RWPE2 (cell line): ENCODE data around the gene NDUFS6.

Experiments
- ATAC-seq: fragments of 200-7000 bp; cut with Tn5 transposase; 3 replicates; pipeline ENCODE4 v1.9.1; 2021; ENCODE audit warnings: low read depth
- DNase-seq: peaks from one replicate; pipeline ENCODE4 v3.0.0-alpha.2; 2020; ENCODE audit warnings: low spot score
- H3K27ac ChIP-seq: fragments of 450-650 bp; 2 replicates; pipeline ENCODE4 v1.5.1; 2017; ENCODE audit warnings: mild to moderate bottlenecking; ENCODE audit not compliant: poor library complexity, severe bottlenecking
- H3K27me3 ChIP-seq: fragments of 250-450 bp; sonication (Bioruptor Pico); 2 replicates; pipeline ENCODE4 v1.5.1; 2021; ENCODE audit warnings: mild to moderate bottlenecking, moderate library complexity; ENCODE audit not compliant: insufficient read depth, poor library complexity, severe bottlenecking
- H3K36me3 ChIP-seq: fragments of 250-450 bp; sonication (Bioruptor Pico); 2 replicates; pipeline ENCODE4 v1.5.1; 2020; ENCODE audit warnings: low read depth, mild to moderate bottlenecking, moderate library complexity
- H3K4me1 ChIP-seq: fragments of 250-450 bp; sonication (Bioruptor Pico); 2 replicates; pipeline ENCODE4 v1.5.1; 2021; ENCODE audit warnings: mild to moderate bottlenecking, moderate library complexity; ENCODE audit not compliant: insufficient read depth, poor library complexity, severe bottlenecking
- H3K4me3 ChIP-seq: fragments of 250-450 bp; sonication (Bioruptor Pico); 2 replicates; pipeline ENCODE4 v1.5.1; 2021; ENCODE audit warnings: mild to moderate bottlenecking, moderate library complexity; ENCODE audit not compliant: severe bottlenecking
- H3K9me3 ChIP-seq: fragments of 250-450 bp; sonication (Bioruptor Pico); 2 replicates; pipeline ENCODE4 v1.5.1; 2021; ENCODE audit warnings: mild to moderate bottlenecking, moderate library complexity; ENCODE audit not compliant: severe bottlenecking
- CTCF ChIP-seq: fragments of 450-650 bp; IDR thresholded peaks from one replicate; pipeline ENCODE4 v1.5.1; 2017; ENCODE audit warnings: mild to moderate bottlenecking, moderate library complexity; ENCODE audit not compliant: poor library complexity, severe bottlenecking

The NDUFS6 gene

GRCh38 chr5:1754531-1755220 lies 46.5 kb upstream of the NDUFS6 start:
- no peak for TF ChIP-seq CTCF

GRCh38 chr5:1755321-1755949 lies 45.8 kb upstream of the NDUFS6 start:
- H3K27ac ChIP-seq: no peak overlapping the region
- H3K27me3 ChIP-seq: peaks cover 5% of the 10 kb centered on the region
- H3K36me3 ChIP-seq: no peaks in the 10 kb centered on the region
- DNase-seq (no peak), ATAC-seq (no peak)
- TF ChIP-seq CTCF: no peak
- H3K4me1 ChIP-seq: no peaks in the 10 kb centered on the region
- no peak overlapping the region for H3K4me3 ChIP-seq
- peaks cover 7% of the 10 kb centered on the region for H3K9me3 ChIP-seq

More at GRCh38 chr5:1754531-1755220, 46.5 kb upstream of the NDUFS6 start:
- H3K4me1 ChIP-seq: no peaks in the 10 kb centered on the region
- H3K4me3 ChIP-seq: no peak overlapping the region
- ATAC-seq (no peak), DNase-seq (no peak)
- no peaks in the 10 kb centered on the region for H3K36me3 ChIP-seq
- H3K27me3 ChIP-seq: peaks cover 5% of the 10 kb centered on the region
- H3K9me3 ChIP-seq: peaks cover 7% of the 10 kb centered on the region
- H3K27ac ChIP-seq: no peak overlapping the region

- H3K4me3 ChIP-seq: no peak overlapping the region
- no peak for ATAC-seq
- no peak for DNase-seq
- peaks cover 7% of the 10 kb centered on the region for H3K9me3 ChIP-seq
- no peak overlapping the region for H3K27ac ChIP-seq
- no peak for TF ChIP-seq CTCF
- H3K27me3 ChIP-seq: peaks cover 4% of the 10 kb centered on the region
- no peaks in the 10 kb centered on the region for H3K36me3 ChIP-seq
- H3K4me1 ChIP-seq: no peaks in the 10 kb centered on the region
Measured at GRCh38 chr5:1756481-1756880, 44.7 kb upstream of the NDUFS6 start.

- no peak overlapping the region for H3K4me3 ChIP-seq
- no peak for TF ChIP-seq CTCF
- H3K4me1 ChIP-seq: no peaks in the 10 kb centered on the region
- H3K27me3 ChIP-seq: no peaks in the 10 kb centered on the region
- H3K9me3 ChIP-seq: peaks cover 7% of the 10 kb centered on the region
- no peak overlapping the region for H3K27ac ChIP-seq
- DNase-seq: peak; percentile 62
- no peak for ATAC-seq
- no peaks in the 10 kb centered on the region for H3K36me3 ChIP-seq
Measured at GRCh38 chr5:1757511-1757910, 43.7 kb upstream of the NDUFS6 start.

- ATAC-seq (no peak), DNase-seq (no peak)
- Histone ChIP-seq H3K27me3 (no peaks in the 10 kb centered on the region), H3K4me1 (no peaks in the 10 kb centered on the region), H3K27ac (no peak overlapping the region), H3K9me3 (peaks cover 7% of the 10 kb centered on the region), H3K36me3 (no peaks in the 10 kb centered on the region), H3K4me3 (no peak overlapping the region)
- no peak for TF ChIP-seq CTCF
Measured at GRCh38 chr5:1758574-1758973, 42.6 kb upstream of the NDUFS6 start.
